Effector CD8-positive, alpha-beta T cell (primary cell): ENCODE data around the gene RNF215.

Experiments used
- DNase-seq: peaks from one replicate; lab custom pipeline; 2025; lab: John Stamatoyannopoulos, UW
- total RNA-seq, 4 experiments: gene quantifications; one replicate each; lab custom pipeline; 2026; lab: John Stamatoyannopoulos, UW

The RNF215 gene
- total RNA-seq: 9.4 to 17.6 (median 13.9) reads per million in 4 experiments

DNA sequence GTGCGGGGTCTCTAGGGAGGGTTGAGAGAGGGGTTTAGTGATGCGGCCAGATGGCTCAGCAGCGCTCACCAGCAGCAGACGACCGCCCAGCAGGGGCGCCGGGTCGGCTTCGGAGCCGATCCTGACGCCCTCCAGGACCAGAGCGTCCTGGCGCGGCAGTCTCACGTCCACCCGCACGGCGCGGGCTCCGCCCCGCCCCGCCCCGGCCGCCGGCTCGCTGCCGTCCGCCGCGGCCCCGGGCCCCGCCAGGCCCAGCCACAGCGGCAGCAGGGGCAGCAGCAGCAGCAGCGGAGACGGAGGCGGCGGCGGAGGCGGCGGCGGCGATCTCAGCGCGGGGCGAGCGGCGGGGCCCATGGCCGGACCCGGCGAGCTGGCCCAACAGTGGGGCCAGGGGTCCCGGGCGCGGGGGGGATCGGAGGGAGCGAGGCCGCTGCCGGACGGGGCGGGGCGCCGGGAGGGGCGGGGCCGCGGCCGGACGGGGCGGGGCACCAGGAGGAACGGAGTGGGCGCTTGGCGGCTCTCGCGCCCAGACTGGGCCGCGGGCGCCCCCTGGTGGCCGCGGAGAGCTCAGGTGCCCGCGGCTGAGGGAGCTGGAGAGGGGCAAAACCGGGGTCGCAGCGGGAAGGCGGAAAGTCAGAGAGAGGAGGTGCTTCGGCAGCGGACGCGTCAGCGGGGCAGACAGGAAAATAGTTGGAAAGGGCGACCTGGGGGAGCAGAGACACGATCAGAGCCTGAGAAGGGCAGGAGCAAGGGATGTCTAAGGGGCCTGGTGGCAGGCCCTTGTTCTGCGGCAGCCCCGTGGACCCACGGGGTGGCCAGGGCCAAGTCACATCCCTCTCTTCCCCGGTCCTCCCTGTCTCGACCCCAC is at the start of gene RNF215:
Gene RNF215, minus strand, starts transcription at position 452 of the 868 bp plus-strand sequence. Its CDS starts 98 bp downstream, at position 354.
- peak; percentile 69 for DNase-seq

DNA sequence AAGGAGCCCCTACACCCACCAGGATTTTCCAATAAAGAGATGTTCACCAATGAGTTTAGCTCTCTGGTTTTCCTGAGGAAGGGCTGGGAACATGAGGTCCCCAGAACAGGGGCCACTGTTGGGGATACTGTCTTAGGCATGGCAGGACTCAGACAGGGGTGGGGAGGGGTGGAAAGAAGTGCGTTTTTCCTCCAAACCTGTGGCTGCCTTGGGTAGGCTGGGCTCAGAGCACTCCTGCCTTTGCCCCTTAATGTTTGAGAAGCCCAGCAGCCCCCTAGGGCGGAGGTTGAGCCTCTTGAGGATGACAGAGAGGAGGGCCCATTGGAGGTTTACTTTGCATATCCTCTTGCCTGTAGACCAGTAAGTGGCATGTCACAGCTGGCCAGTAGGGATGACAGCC is 49.0 kb upstream of the RNF215 start:
- no peak for DNase-seq

DNA sequence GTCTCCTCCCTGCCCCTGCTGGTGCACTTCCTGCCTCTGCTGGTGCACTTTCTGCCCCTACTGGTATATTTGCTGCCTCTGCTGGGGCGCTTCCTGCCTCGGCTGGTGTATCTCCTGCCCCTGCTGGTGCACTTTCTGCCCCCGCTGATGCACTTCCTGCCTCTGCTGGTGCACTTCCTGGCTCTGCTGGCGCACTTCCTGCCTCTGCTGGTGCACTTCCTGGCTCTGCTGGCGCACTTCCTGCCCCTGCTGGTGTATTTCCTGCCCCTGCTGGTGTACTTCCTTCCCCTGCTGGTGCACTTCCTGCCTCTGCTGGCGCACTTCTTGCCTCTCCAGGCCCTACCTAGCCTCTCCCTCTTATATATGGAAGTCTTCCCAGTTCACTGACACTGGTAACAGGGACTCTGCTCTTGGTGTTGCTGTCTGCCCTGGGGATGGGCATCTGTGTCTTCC is 48.5 kb upstream of the RNF215 start:
- DNase-seq: peak; percentile 78

GRCh38 chr22:30434843-30435242 is 47.6 kb upstream of the RNF215 start:
- no peak for DNase-seq

DNA sequence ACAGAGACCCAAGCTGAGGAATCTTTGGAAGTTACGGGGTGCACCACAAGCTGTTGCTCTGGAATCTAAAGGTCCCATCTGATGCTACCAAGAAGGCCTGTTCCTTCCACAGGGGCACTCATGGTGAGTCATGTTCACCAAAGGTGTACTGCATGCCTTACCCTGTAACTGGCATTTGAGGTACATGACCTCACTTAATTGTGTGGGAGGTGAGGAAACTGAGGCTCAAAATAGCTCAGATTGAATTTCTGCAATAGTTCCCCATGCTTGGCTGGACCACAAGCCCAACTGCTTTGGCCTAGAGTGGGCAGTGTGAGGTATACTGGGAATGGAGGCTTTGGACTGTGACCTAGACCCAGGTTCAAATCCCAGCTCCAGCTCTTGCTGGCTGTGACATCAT is 46.6 kb upstream of the RNF215 start:
- no peak for DNase-seq

DNA sequence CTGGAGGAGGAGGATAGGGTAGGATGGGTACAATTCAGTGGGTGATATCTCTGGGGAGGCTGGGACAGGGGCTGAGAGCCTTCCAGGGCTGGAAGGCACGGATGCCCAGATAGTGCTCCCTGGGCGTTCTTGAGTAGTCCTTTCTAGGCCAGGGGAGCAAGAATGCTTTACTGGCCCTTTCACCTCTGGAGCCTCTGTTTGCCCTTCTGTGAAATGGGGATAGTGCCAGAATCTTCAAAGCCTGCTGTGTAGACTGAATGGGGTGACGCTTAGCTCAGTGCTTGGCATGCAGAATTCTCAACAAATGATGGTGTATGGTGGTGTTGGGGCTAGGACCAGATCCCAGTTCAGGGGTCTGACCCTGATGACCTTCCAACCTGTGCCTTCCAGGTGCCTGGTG is 46.0 kb upstream of the RNF215 start:
- no peak for DNase-seq

- DNase-seq: no peak
These were observed 45.3 kb upstream of the RNF215 start for GRCh38 chr22:30432520-30432919.

GRCh38 chr22:30432096-30432495 is 44.9 kb upstream of the RNF215 start:
- no peak for DNase-seq

DNA sequence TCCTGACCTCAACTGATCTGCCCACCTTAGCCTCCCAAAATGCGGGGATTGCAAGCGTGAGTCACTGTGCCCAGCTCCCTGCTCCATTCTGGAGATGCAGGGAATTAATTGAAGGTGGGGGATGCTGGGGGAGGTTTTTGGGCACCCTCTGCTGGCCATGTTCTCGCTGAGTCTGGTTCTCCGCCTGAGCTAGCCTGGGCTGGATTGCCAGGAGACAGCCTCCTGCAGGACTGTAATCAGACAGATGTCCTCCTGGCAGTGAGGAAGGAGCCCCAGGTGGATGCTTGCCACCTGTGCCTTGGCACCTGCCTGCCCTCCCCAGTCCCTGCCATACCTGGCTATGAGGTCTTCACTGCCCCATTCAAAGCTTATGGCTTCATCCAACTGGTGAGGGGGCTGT is 43.7 kb upstream of the RNF215 start:
- DNase-seq: no peak

GRCh38 chr22:30429887-30430286 is 42.7 kb upstream of the RNF215 start:
- no peak for DNase-seq

DNA sequence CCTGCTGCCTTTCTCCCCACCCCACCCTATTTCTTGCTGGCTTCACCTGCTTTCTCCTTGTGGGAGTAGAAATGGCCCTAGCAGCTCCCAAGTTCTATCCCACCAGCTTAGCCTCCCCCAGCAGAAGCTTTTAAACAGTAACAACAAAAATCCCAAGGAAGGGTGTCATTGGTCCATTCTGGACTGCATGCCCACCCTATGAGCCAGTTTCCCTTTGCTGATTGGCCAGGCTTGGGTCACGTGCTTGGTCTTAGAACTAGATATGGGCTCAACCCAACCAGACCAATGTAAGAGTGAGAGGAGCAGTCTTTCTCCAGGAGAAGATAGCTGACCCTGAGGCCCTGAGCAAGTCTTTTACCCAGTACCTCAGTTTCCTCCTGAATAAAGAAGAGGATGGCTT is 40.7 kb upstream of the RNF215 start:
- no peak for DNase-seq

DNA sequence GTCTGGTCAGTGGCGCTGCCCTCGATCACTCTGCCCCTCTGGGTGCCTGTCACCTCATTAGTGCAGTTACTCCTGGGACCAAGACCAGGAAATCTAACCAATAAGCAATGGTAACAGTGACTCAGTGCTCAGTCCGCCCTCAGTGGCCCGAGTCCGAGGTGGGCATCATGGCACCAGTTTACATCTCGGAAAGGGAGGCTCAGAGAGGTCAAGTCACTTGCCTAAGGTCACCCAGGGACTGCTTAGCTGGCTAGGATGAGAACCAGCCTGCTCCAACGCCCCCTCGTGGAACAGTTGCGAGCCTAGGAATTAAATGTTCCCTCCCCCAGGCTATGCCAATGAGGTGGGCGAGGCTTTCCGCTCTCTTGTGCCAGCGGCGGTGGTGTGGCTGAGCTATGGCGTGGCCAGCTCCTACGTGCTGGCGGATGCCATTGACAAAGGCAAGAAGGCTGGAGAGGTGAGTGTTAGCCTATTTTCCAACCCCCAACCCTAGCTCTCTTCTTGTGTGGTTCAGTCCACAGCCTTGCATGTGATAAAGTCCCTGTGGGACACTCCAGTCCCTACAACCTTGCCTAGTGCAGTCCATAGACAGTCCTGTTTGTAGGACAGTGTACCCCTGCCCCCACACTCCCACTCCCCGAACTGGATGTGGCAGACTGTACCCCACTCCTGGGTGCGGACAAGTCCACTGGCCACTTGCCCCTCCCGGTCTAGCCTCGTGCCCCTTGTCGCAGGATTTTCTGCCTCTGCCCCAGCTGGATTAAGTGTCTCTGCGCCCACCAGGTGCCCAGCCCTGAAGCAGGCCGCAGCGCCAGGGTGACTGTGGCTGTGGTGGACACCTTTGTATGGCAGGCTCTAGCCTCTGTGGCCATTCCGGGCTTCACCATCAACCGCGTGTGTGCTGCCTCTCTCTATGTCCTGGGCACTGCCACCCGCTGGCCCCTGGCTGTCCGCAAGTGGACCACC is 39.5 kb upstream of the RNF215 start:
- peak; percentile 74 for DNase-seq

GRCh38 chr22:30425616-30426387 is 38.6 kb upstream of the RNF215 start, which contains the start of gene MTFP1:
MTFP1 (plus strand) TSS chr22:30425768; CDS start chr22:30425880, 112 bp downstream.
- DNase-seq: no peak

GRCh38 chr22:30425327-30425615 is 38.1 kb upstream of the RNF215 start:
- no peak for DNase-seq

GRCh38 chr22:30424534-30425326 is 37.5 kb upstream of the RNF215 start:
- no peak for DNase-seq

- DNase-seq: peak; percentile 97
These were observed 36.8 kb upstream of the RNF215 start for GRCh38 chr22:30423959-30424533.

GRCh38 chr22:30423301-30423958 is 36.2 kb upstream of the RNF215 start:
- peak; percentile 33 for DNase-seq

- no peak for DNase-seq
These were observed 35.5 kb upstream of the RNF215 start for GRCh38 chr22:30422481-30423300.
